GM19467 (cell line): ENCODE results near the gene AAK1.
"Not testable (repeated sequence)": the region's sequence is repeated elsewhere in the genome, so short reads cannot be mapped to it uniquely, and the experiment has no call there.

Source experiments
- ATAC-seq: cut with Tn5 transposase; IDR thresholded peaks from one replicate; pipeline ENCODE4 v1.9.1; 2021; ENCODE audit warnings: mild to moderate bottlenecking, moderate library complexity; ENCODE audit not compliant: unreplicated experiment

AAK1 gene

DNA sequence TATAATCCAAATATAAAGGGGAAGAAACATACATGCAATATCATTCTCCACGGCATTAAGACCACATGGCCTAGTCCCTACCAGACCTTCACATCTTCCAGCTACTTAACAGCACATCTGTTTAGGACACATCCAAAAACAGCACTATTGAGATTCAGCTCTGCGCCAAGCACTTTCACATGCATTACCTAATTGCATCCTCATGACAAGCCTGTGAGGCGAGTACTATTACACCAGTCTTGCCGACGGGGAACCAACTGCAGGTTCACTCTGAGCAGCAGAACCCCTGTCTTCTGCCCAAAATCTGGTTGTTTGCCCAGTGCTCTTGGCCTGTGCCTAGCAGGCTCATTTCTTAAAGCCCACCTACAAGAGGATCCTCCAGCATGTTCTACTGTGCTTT is 66.7 kb downstream of the AAK1 start:
- ATAC-seq, result no peak

- ATAC-seq, result no peak
Observed at GRCh38 chr2:69575926-69576325, 67.6 kb downstream of the AAK1 start.

DNA sequence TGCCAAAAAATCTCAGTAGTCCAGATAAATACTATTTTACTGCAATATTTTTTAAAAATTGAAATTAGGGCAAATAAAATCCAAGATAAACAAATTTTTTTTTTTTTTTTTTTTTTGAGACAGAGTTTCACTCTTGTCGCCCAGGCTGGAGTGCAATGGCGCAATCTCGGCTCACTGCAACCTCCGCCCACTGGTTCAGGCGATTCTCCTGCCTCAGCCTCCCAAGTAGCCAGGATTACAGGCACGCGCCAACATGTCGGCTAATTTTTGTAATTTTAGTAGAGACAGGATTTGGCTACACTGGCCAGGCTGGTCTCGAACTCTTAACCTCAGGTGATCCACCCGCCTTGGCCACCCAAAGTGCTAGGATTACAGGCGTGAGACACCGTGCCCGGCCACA is 68.2 kb downstream of the AAK1 start:
- ATAC-seq, result not testable (repeated sequence)

GRCh38 chr2:69572641-69573040 is 70.9 kb downstream of the AAK1 start:
- ATAC-seq, result no peak

GRCh38 chr2:69571189-69571588 is 72.3 kb downstream of the AAK1 start:
- ATAC-seq, result no peak

- ATAC-seq, result no peak
Observed at GRCh38 chr2:69570474-69570873, 73.1 kb downstream of the AAK1 start.

DNA sequence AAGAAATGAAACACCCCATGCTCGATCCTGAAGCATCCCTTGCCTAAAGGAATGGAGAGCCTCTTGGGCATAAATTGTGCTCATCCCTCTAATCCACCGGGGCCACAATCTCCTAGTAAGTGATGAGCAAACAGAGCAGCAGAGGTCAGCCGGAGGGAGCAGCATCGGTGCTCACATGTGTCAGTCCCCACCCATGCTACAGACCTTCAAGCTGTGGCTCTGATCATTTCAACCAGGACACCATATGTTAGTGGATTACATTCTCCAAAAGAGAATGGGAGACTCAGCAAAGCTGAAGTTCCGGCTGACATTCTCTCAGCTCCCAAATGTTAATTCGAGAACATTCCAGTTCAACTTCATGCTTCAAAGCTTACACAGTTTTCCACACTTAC is 75.6 kb downstream of the AAK1 start:
- no peak for ATAC-seq

DNA sequence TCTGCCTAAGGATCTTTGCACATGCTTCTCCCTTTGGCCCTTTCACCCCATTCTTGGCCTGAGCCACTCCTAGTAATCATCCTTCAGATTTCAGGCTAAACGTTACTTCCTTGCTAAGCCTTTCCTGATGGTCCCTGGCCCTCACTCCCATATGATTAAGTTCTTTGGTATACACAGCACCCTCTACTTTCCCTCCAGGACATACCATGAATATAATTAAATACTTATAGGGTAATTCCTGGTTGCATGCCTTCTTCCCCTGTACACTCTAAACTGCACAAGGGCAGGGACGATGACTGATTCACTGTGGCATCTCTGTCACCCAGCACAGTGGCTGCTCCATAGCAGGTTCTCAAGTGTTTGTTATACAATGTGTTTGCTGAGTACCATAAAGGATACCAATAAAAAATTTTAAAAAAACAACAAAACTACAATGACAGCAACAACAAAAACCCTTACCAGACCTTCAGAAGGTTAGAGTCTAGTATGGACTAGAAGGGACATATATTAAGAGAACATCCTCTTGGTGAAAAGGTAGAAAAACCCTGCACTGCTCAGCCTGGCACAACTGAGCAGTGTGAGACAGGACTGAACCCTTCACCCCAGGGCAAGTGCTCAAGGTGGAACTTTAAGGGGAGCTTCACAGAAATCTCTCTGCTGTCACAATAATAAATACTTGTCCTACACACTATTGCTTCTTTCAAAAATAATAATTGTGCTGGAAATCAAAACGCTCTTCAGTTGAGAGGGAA is 76.2 kb downstream of the AAK1 start:
- ATAC-seq, result no peak

- ATAC-seq, result no peak
Observed at GRCh38 chr2:69566669-69567068, 76.9 kb downstream of the AAK1 start.

DNA sequence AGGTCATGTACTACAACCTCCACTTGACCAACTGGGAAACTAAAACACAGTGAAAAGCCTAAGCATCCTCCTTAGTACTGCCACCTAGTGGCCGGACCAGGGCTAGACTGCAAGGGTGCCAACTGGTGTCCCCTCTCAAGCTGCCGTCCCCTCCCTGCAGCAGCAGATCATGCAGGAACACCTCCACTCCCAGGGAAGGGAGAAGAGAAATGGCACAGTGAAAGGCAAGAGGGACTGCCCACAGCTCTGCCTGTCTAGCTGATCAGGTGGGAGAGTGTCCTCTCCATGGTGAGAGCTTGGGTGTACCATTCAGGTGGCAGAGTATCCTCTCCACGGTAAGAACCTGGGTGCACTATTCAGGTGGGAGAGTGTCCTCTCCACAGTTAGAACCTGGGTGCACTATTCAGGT is 78.1 kb downstream of the AAK1 start:
- ATAC-seq, result no peak

GRCh38 chr2:69564604-69565003 is 78.9 kb downstream of the AAK1 start:
- no peak for ATAC-seq

DNA sequence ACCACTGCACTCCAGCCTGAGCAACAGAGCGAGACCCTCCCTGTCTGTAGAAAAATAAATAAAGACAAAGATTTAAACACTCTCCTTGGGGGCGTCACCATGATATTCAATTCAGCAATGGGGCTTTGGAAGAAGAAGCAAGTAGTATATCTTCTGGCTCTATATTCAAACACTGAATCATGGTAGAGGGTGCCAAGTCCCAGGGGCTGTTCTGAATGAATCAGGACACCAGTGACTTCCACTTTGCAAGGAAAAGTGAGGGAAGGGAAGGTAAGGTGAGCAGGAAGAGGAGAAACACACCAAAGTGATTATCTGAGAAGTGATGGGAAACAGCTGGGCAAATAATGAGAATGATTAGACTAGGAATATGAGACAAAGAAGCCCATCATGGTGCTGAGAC is 80.5 kb downstream of the AAK1 start:
- ATAC-seq, result no peak

- no peak for ATAC-seq
Observed at GRCh38 chr2:69561101-69561500, 82.4 kb downstream of the AAK1 start.

- no peak for ATAC-seq
Observed at GRCh38 chr2:69560147-69560482, 83.4 kb downstream of the AAK1 start.

GRCh38 chr2:69559442-69560146 is 83.9 kb downstream of the AAK1 start:
- ATAC-seq, result no peak

GRCh38 chr2:69556008-69556407 is 87.5 kb downstream of the AAK1 start:
- no peak for ATAC-seq

GRCh38 chr2:69554981-69555380 is 88.6 kb downstream of the AAK1 start:
- no peak for ATAC-seq

DNA sequence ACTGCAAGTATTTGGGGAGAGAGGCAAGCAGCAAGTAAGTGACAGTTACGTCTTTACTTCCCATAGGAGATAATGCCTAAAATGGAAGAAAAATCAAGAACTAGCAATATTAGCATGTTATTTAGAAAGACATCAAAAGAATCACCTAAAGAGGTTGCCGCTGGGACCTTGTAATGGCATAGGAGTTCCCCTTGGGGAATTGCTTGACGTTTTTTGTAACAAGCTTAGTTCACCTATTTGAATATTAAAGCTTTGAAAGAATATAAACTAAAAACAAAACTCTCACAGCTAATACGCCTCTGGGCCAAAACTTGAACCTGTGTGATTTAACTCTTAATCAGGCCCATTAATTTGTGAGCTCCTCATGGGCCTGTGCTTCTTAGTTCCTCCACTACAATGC is 89.0 kb downstream of the AAK1 start:
- ATAC-seq, result no peak

GRCh38 chr2:69553991-69554390 is 89.5 kb downstream of the AAK1 start:
- no peak for ATAC-seq

- ATAC-seq, result not testable (repeated sequence)
Observed at GRCh38 chr2:69550511-69550910, 93.0 kb downstream of the AAK1 start.

DNA sequence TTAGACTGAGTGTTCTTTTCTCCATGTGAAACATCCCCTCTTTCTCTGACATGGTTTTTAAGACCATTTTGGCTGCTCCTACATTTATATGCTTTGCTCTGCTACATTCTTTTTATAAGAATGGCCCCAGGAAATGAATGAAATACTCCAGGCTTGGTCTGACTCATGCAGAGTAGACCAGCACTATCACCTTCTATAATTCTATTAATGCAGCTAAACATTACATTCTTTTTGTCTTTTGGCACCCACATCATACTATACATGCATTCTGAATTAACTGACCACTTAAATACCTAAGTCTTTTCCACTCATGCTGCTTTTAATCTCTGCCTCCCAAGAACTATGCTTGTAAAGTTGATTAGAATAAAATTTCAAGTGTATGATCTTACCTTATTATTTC is 94.1 kb downstream of the AAK1 start:
- no peak for ATAC-seq

DNA sequence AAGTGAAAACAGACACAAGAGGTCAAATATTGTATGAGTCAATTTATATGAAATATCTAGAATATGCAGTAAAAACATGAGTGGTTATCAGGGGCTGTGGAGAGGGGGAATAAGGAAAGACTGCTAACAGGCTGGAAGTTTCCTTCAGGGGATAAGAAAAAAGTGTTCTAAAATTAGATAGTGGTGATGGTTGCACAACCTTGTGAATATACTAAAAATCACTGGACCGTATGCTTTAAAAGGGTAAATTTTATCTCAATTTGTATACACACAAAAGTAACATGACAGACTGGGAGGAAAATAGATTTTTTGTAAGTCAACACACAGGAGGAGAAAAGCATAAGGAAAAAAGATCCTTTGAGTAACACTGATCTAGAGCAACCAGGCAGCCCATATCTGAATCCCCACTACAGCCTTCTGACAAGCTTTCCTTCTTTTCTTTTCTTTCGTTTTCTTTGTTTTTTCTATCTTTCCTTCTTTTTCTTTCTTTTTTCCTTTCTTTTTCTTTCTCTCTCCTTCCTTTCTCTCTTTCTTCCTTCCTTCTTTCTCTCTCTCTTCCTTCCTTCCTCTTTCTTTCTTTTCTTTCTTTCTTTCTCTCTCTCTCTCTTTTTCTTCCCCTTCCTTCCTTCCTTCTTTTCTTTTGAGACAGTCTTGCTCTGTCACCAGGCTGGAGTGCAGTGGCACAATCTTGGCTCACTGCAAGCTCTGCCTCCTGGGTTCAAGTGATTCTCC is 95.4 kb downstream of the AAK1 start:
- no peak for ATAC-seq
